B cell (primary cell): ENCODE data around the gene WNK4. TPM values are rescaled to one million over a fixed set of nuclear protein-coding genes. Genes with fewer than 3 reads are reported as not detected.

ENCODE experiments used
- ATAC-seq: fragments of 200-7000 bp; cut with Tn5 transposase; one replicate; pipeline ENCODE4 v1.10.0; 2021; ENCODE audit warnings: low read depth, mild to moderate bottlenecking, moderate number of reproducible peaks, moderate library complexity
- CTCF ChIA-PET: fragments of 350-600 bp; sonication (Branson Sonifier 250); formaldehyde crosslinking; loops from one replicate; lab custom pipeline; 2021; ENCODE audit warnings: antibody characterized with exemption, inconsistent platforms; lab: Charles Lee
- POLR2A ChIA-PET: fragments of 350-600 bp; sonication (Branson Sonifier 250); formaldehyde crosslinking; loops from one replicate; lab custom pipeline; 2021; ENCODE audit warnings: antibody characterized with exemption; lab: Charles Lee
- DNase-seq: peaks from one replicate; pipeline ENCODE4 v3.0.0; 2013
- H2AFZ ChIP-seq: 2 replicates; pipeline ENCODE4 v1.6.1; 2012; ENCODE audit warnings: mild to moderate bottlenecking, low read depth, low read length; ENCODE audit not compliant: insufficient read depth, poor library complexity, severe bottlenecking
- H3K27ac ChIP-seq, 2 donors: 1 replicate in 1 of 2; 2 replicates in 1 of 2; pipeline ENCODE4 v1.5.1; 2012 to 2013; ENCODE audit warnings: low read length in 2 of 2, mild to moderate bottlenecking in 2 of 2, moderate library complexity in 1 of 2
- H3K27me3 ChIP-seq, 4 experiments: fragments of 200-600 bp in 1 of 4; sonication (generic) in 1 of 4; replicated peaks in 1 of 4; 1 replicate in 2 of 4; 2 replicates in 2 of 4; pipeline versions ENCODE4 v1.6.1 to v1.7.0; 2013 to 2016; ENCODE audit warnings: low read length in 3 of 4, mild to moderate bottlenecking in 2 of 4, mixed read lengths in 1 of 4, moderate library complexity in 1 of 4; ENCODE audit not compliant: insufficient read depth in 4 of 4, control insufficient read depth in 3 of 4; ENCODE audit errors: control extremely low read depth in 1 of 4
- H3K36me3 ChIP-seq, 2 experiments: replicated peaks in 1 of 2; 1 replicate in 1 of 2; 2 replicates in 1 of 2; pipeline versions ENCODE4 v1.6.1 to v1.7.1; 2013; ENCODE audit warnings: low read length in 1 of 2; ENCODE audit not compliant: insufficient read depth in 2 of 2, control insufficient read depth in 1 of 2; ENCODE audit errors: control extremely low read depth in 1 of 2, extremely low read depth in 1 of 2
- H3K4me1 ChIP-seq, 2 donors: fragments of 200-600 bp in 1 of 2; sonication (generic) in 1 of 2; 1 replicate in 1 of 2; 2 replicates in 1 of 2; pipeline versions ENCODE4 v1.5.1 to v1.6.1; 2013 to 2017; ENCODE audit warnings: low read length in 2 of 2; ENCODE audit not compliant: control insufficient read depth in 2 of 2, insufficient read depth in 2 of 2
- H3K4me2 ChIP-seq: replicated peaks from 2 replicates; pipeline ENCODE3; 2012; ENCODE audit warnings: mild to moderate bottlenecking, low read depth, low read length; ENCODE audit not compliant: poor library complexity, severe bottlenecking
- H3K4me3 ChIP-seq, 5 experiments: fragments of 200-600 bp in 1 of 5; sonication (generic) in 1 of 5; 1 replicate in 3 of 5; 2 replicates in 2 of 5; pipeline versions ENCODE4 v1.5.1 to v1.7.0; 2011 to 2016; ENCODE audit warnings: low read length in 4 of 5, mild to moderate bottlenecking in 4 of 5, low read depth in 2 of 5, control low read depth in 1 of 5, moderate library complexity in 1 of 5; ENCODE audit not compliant: insufficient read depth in 1 of 5; ENCODE audit errors: control extremely low read depth in 1 of 5, extremely low read depth in 1 of 5
- H3K79me2 ChIP-seq: fragments of 200-600 bp; sonication (generic); one replicate; pipeline ENCODE4 v1.6.0; 2016; ENCODE audit warnings: low read length; ENCODE audit not compliant: control insufficient read depth, insufficient read depth
- H3K9ac ChIP-seq: fragments of 200-600 bp; sonication (generic); 2 replicates; pipeline ENCODE4 v1.6.1; 2017; ENCODE audit warnings: mild to moderate bottlenecking, low read length, moderate library complexity
- H3K9me3 ChIP-seq, 3 donors: one replicate each; pipeline versions ENCODE4 v1.6.1 to v1.7.1; 2013; ENCODE audit warnings: low read length in 2 of 3; ENCODE audit not compliant: control insufficient read depth in 2 of 3, insufficient read depth in 1 of 3; ENCODE audit errors: control extremely low read depth in 1 of 3
- H4K20me1 ChIP-seq: 2 replicates; pipeline ENCODE4 v1.6.0; 2012; ENCODE audit warnings: mild to moderate bottlenecking, low read length; ENCODE audit not compliant: insufficient read depth, control insufficient read depth, poor library complexity, severe bottlenecking
- H3K27ac Mint-ChIP-seq: one replicate; pipeline ENCODE4 v1.8.0; 2021; ENCODE audit warnings: mixed read lengths
- H3K27me3 Mint-ChIP-seq: one replicate; pipeline ENCODE4 v1.8.0; 2021; ENCODE audit warnings: mixed read lengths
- H3K4me1 Mint-ChIP-seq: one replicate; pipeline ENCODE4 v1.8.0; 2021; ENCODE audit warnings: mixed read lengths
- H3K4me3 Mint-ChIP-seq: one replicate; pipeline ENCODE4 v1.8.0; 2021; ENCODE audit warnings: mixed read lengths
- H3K9me3 Mint-ChIP-seq: one replicate; pipeline ENCODE4 v1.8.0; 2022; ENCODE audit warnings: mixed read lengths; ENCODE audit not compliant: insufficient read depth
- EZH2 ChIP-seq: IDR thresholded peaks from 2 replicates; pipeline ENCODE4 v1.6.1; 2012; ENCODE audit warnings: borderline replicate concordance, low read depth, mild to moderate bottlenecking, moderate library complexity, low read length; ENCODE audit not compliant: insufficient read depth, poor library complexity, severe bottlenecking
- WGBS: methylation state at CpG from one replicate; pipeline ENCODE4 v1.1.5; 2013; ENCODE audit warnings: missing lambda C conversion rate; ENCODE audit not compliant: insufficient coverage; 5-methylcytosine and 5-hydroxymethylcytosine counted together
- intact Hi-C: fragments of 100-400 bp; cut with micrococcal nuclease; formaldehyde crosslinking; loops from one replicate; pipeline ENCODE4 v1.10.0; 2022
- polyA plus RNA-seq: library from polyadenylated mRNA; depleted of rRNA; stranded (reverse); fragments of >200 nt; gene quantifications from 2 replicates; pipeline ENCODE4 v1.2.3, GENCODE V29; 2012
- total RNA-seq, 2 donors: library from RNA; stranded (reverse); fragments of 120-200 nt in 1 of 2; gene quantifications; 1 replicate in 1 of 2; 2 replicates in 1 of 2; pipeline versions ENCODE4 v1.2.3 to v1.2.4, GENCODE V29; 2013 to 2022
- TF ChIP-seq, protein P1 (sequence below): fragments of 200-600 bp; IDR thresholded peaks from one replicate; pipeline ENCODE4 v1.8.0; 2022; ENCODE audit warnings: antibody characterized with exemption, mild to moderate bottlenecking

WNK4 gene
- total and polyA plus RNA-seq, 2 donors (not counting 1 experiment from before 2014, with no cell fraction given), result 0.03 to 0.44 TPM

DNA sequence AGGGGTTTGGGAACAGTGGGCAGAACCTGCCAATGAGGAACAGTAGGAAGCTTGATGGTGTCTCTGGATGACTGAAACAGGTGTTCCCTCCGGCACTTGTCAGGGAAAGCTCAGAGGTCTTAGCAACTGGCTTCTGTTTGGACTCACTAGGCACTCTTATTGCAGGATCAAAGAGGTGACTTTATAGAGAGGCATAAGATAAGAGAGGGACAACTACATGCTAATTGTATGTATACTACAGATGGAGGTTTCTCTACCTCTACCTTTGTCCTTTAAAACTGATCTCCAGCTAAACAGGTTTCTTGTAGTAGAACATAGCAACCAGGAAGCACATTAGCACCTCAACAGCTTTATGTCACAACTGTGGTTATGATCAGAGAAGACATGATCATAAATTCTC lies 25.8 kb downstream of the WNK4 start:
- 100% methylated on average over 1 of the region's 1 CpG for WGBS
- ATAC-seq, result no peak

GRCh38 chr17:42809250-42809649 lies 28.8 kb downstream of the WNK4 start:
- Histone ChIP-seq H3K27ac (no peak overlapping the region), H3K9me3 (no peaks in the 10 kb centered on the region), H3K36me3 (peaks cover 3 to 32% of the 10 kb centered on the region in 2 experiments), H4K20me1 (no peaks in the 10 kb centered on the region), H3K9ac (no peak overlapping the region), H3K27me3 (no peaks in the 10 kb centered on the region), H3K79me2 (no peaks in the 10 kb centered on the region), H3K4me1 (no peaks in the 10 kb centered on the region), H3K4me3 (no peak overlapping the region), H3K4me2 (no peak overlapping the region), H2AFZ (no peak overlapping the region)
- TF ChIP-seq, protein P1, sequence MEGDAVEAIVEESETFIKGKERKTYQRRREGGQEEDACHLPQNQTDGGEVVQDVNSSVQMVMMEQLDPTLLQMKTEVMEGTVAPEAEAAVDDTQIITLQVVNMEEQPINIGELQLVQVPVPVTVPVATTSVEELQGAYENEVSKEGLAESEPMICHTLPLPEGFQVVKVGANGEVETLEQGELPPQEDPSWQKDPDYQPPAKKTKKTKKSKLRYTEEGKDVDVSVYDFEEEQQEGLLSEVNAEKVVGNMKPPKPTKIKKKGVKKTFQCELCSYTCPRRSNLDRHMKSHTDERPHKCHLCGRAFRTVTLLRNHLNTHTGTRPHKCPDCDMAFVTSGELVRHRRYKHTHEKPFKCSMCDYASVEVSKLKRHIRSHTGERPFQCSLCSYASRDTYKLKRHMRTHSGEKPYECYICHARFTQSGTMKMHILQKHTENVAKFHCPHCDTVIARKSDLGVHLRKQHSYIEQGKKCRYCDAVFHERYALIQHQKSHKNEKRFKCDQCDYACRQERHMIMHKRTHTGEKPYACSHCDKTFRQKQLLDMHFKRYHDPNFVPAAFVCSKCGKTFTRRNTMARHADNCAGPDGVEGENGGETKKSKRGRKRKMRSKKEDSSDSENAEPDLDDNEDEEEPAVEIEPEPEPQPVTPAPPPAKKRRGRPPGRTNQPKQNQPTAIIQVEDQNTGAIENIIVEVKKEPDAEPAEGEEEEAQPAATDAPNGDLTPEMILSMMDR, result no peak
- no peak for TF ChIP-seq EZH2
- Mint-ChIP-seq H3K4me3 (no peak overlapping the region), H3K27ac (no peak overlapping the region), H3K9me3 (no peaks in the 10 kb centered on the region), H3K27me3 (no peaks in the 10 kb centered on the region), H3K4me1 (no peaks in the 10 kb centered on the region)
- no CpG with 5 or more reads among the region's 3 CpGs for WGBS
- DNase-seq (no peak), ATAC-seq (no peak)
- intact Hi-C loops, result no loop called here
- ChIA-PET POLR2A (no interaction called here), CTCF (interaction anchor here (0.5 kb wide), 1 partner anchor 265 kb away, joined by 4 read pairs; no protein-coding TSS in a partner anchor)

More for the DNA sequence above, 25.8 kb downstream of the WNK4 start:
- Histone ChIP-seq H3K27ac (no peak overlapping the region), H3K79me2 (no peaks in the 10 kb centered on the region), H3K4me3 (no peak overlapping the region), H4K20me1 (no peaks in the 10 kb centered on the region), H3K4me2 (no peak overlapping the region), H3K4me1 (no peaks in the 10 kb centered on the region), H3K9me3 (no peaks in the 10 kb centered on the region), H3K36me3 (peaks cover under 1 to 17% of the 10 kb centered on the region in 2 experiments), H3K27me3 (no peaks in the 10 kb centered on the region), H3K9ac (no peak overlapping the region), H2AFZ (no peak overlapping the region)
- Mint-ChIP-seq H3K4me1 (no peaks in the 10 kb centered on the region), H3K27me3 (no peaks in the 10 kb centered on the region), H3K27ac (no peak overlapping the region), H3K4me3 (no peak overlapping the region), H3K9me3 (no peaks in the 10 kb centered on the region)
- TF ChIP-seq EZH2, result no peak
- TF ChIP-seq, protein P1, result no peak
- DNase-seq, result no peak
- intact Hi-C loops, result no loop called here
- CTCF ChIA-PET, result interaction anchor here (0.7 kb wide), 1 partner anchor 24 kb away, joined by 4 read pairs; no protein-coding TSS in a partner anchor
- POLR2A ChIA-PET, result interaction anchor here (0.7 kb wide), 1 partner anchor 901 kb away, joined by 4 read pairs; no protein-coding TSS in a partner anchor
